ENCODE results near the gene SIAE. TPM values are rescaled to one million over a fixed set of nuclear protein-coding genes. Genes with fewer than 3 reads are reported as not detected.

The SIAE gene
- total and polyA plus RNA-seq, 2 of the 8 experiments (the other 6 are each of a cell fraction or from before 2014, with no cell fraction given), result 2.3 to 3.7 TPM

DNA sequence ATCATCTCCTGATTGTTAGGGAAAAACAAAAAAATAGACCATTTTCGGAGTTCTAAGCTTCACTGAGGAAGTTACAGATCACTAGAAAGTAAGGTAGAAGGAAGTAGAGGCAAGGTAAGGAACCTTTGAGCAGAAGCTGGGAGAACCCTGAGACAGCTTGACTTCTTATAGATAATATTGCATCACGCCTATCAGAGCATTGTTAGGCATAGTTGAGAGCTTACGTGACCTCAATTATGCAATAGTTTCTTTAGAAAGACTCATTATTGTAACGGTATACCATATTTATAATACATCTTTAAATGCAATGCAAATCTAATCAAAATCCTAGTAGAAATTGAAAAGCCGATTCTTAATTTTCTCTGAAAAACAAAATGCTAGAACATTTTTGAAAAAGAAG is 46.0 kb downstream of the SIAE start:
- H4K5ac ChIP-seq (ENCODE audit: insufficient read length, low read depth, low read length), result no peak overlapping the region
- H2AK5ac ChIP-seq (ENCODE audit: low read depth, low read length), result no peak overlapping the region
- H3K9ac ChIP-seq (replicated peaks in 1 of 4; ENCODE audit: extremely low read depth in 1 of 4, low read depth in 3 of 4, low read length in 3 of 4), result no peak overlapping the region
- no peak overlapping the region for H3K27ac ChIP-seq (ENCODE audit: low read depth, low read length)
- H3K4me3 ChIP-seq (ENCODE audit: extremely low read depth in 1 of 4, insufficient read depth in 2 of 4, low read depth in 3 of 4, low read length in 4 of 4), result no peak overlapping the region
- no peak overlapping the region for H3K4ac ChIP-seq (replicated peaks; ENCODE audit: insufficient read length, low read depth, low read length)
- no peak overlapping the region for H2BK12ac ChIP-seq (ENCODE audit: low read depth, low read length)
- peaks cover 0 to 5% of the 10 kb centered on the region in 2 experiments for H4K20me1 ChIP-seq (replicated peaks in 1 of 2; ENCODE audit: control insufficient read depth in 1 of 2, insufficient read depth in 2 of 2, low read length in 2 of 2)
- FAIRE-seq (no peak), DNase-seq (ENCODE audit: low read depth in 1 of 2, low spot score in 2 of 2) (no peak)
- H3K79me2 ChIP-seq (ENCODE audit: control insufficient read depth in 1 of 2, insufficient read depth in 2 of 2, low read length in 2 of 2), result peaks cover 0 to 17% of the 10 kb centered on the region in 2 experiments
- H2BK15ac ChIP-seq (ENCODE audit: low read length), result no peak overlapping the region
- no peak overlapping the region for H3K18ac ChIP-seq (ENCODE audit: extremely low read depth, low read length)
- no peak overlapping the region for H3K56ac ChIP-seq (replicated peaks; ENCODE audit: insufficient read length, low read depth, low read length)
- no peak overlapping the region for H3K4me2 ChIP-seq (ENCODE audit: insufficient read depth in 1 of 2, low read depth in 2 of 2, low read length in 2 of 2)
- H3K23ac ChIP-seq (ENCODE audit: insufficient read length), result no peak overlapping the region
- H3K79me1 ChIP-seq (ENCODE audit: low read depth, low read length), result no peaks in the 10 kb centered on the region
- ChIA-PET CTCF (ENCODE audit: partially characterized antibody) (interaction anchor here (0.6 to 1.3 kb wide), 4 partner anchors 10 to 135 kb away, joined by 3 to 5 read pairs (median 4); no protein-coding TSS in a partner anchor), POLR2A (ENCODE audit: partially characterized antibody) (no interaction called here)
- H3K36me3 ChIP-seq (ENCODE audit: control insufficient read depth in 2 of 4, insufficient read depth in 4 of 4, low read length in 3 of 4), result peaks cover 13 to 69% (median 46%) of the 10 kb centered on the region in 4 experiments
- peaks cover 0 to 2% (median under 1%) of the 10 kb centered on the region in 4 experiments; a peak in 2 of 7 replicates for H3K4me1 ChIP-seq (replicated peaks in 1 of 4; ENCODE audit: control insufficient read depth in 3 of 4, insufficient read depth in 4 of 4, low read length in 3 of 4)
- peaks cover under 1% of the 10 kb centered on the region for H3K23me2 ChIP-seq (ENCODE audit: low read depth, low read length)
- no peak overlapping the region for H2BK20ac ChIP-seq (ENCODE audit: low read length)
- no peak overlapping the region for H2AFZ ChIP-seq (ENCODE audit: low read length)
- H2BK120ac ChIP-seq (replicated peaks; ENCODE audit: low read depth, low read length), result no peak overlapping the region
- 93% methylated on average over 5 of the region's 5 CpGs; no CpG with 5 or more reads in 1 of the 2 experiments for WGBS, 2 experiments (ENCODE audit: extremely low coverage in 1 of 2, insufficient coverage in 1 of 2, insufficient read length in 1 of 2, insufficient replicate concordance in 2 of 2, low coverage in 1 of 2, low lambda C conversion rate in 2 of 2, missing lambda C conversion rate in 1 of 2)
- H2BK5ac ChIP-seq (ENCODE audit: low read depth, low read length), result no peak overlapping the region
- H3K14ac ChIP-seq (ENCODE audit: insufficient read length), result no peak overlapping the region
- H4K91ac ChIP-seq (replicated peaks; ENCODE audit: insufficient read length, low read length), result no peak overlapping the region
- no peaks in the 10 kb centered on the region for H3K9me3 ChIP-seq (ENCODE audit: insufficient read depth in 2 of 2, low read depth in 1 of 2, low read length in 1 of 2)
- H4K8ac ChIP-seq (ENCODE audit: extremely low read depth, insufficient read depth, low read length), result no peak overlapping the region
- no peaks in the 10 kb centered on the region for H3K27me3 ChIP-seq (replicated peaks in 1 of 4; ENCODE audit: control insufficient read depth in 3 of 4, extremely low read depth in 1 of 4, insufficient read depth in 3 of 4, low read length in 3 of 4)
- TF ChIP-seq RAD21 (IDR thresholded peaks at IDR 0.05 in 1 of 2, conservative IDR thresholded peaks at IDR 0.05 in 1 of 2; ENCODE audit: low read depth in 2 of 2, low read length in 2 of 2), result no peak
- TF ChIP-seq, protein P1, sequence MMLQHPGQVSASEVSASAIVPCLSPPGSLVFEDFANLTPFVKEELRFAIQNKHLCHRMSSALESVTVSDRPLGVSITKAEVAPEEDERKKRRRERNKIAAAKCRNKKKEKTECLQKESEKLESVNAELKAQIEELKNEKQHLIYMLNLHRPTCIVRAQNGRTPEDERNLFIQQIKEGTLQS (IDR thresholded peaks at IDR 0.05; ENCODE audit: insufficient read depth, low read depth, low read length), result no peak
- no peak for TF ChIP-seq KDM1A (IDR thresholded peaks at IDR 0.05; ENCODE audit: borderline replicate concordance, low read length)
- no peak for TF ChIP-seq CEBPB (IDR thresholded peaks at IDR 0.05; ENCODE audit: low read depth, low read length)
